ENCODE data around the gene CBX3.

DNA sequence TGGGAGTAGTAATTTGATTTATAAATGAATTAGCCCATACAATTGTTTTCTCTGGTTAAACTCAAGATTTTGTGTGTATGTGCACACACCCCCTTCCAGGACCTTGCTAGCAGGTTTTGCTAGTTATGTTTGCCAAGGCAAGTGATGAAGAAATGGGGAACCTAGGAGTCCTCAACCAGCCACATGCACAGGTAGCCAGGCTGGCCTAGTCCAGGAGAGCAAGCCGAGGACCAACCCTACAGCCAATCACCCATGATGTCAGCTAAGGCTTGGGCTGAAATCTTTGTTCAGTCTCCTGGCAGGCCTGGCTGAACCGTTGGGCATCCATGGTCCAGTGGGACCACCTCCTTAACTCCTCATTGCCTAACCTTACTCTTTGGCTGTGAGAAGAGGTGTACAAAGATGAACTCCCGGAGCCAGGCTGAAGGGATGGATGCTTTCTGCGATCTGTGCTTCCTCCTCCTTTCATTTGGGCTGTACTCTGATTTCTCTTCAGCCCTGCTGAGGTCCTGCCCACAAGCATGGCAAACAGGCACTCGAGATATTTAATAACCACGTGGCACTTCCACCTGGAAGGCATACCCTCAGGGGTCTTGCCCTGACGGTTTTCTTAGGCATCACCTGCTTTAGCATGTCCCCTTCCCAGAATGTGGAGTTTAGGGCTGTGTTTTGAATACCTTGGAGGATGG lies 23.1 kb upstream of the CBX3 start:
- no peak for TF ChIP-seq GATA1 (IDR thresholded peaks at IDR 0.05; ENCODE audit: low read depth, low read length)
- peak; percentile 26 for TF ChIP-seq POLR2A (IDR thresholded peaks at IDR 0.05; ENCODE audit: low read length)

All from erythroblast (primary cell).